RWPE2 (cell line): ENCODE data around the gene AVL9.

Source experiments
- ATAC-seq: fragments of 200-7000 bp; cut with Tn5 transposase; 3 replicates; pipeline ENCODE4 v1.9.1; 2021; ENCODE audit warnings: low read depth
- DNase-seq: peaks from one replicate; pipeline ENCODE4 v3.0.0-alpha.2; 2020; ENCODE audit warnings: low spot score
- H3K27ac ChIP-seq: fragments of 450-650 bp; 2 replicates; pipeline ENCODE4 v1.5.1; 2017; ENCODE audit warnings: mild to moderate bottlenecking; ENCODE audit not compliant: poor library complexity, severe bottlenecking
- H3K27me3 ChIP-seq: fragments of 250-450 bp; sonication (Bioruptor Pico); 2 replicates; pipeline ENCODE4 v1.5.1; 2021; ENCODE audit warnings: mild to moderate bottlenecking, moderate library complexity; ENCODE audit not compliant: insufficient read depth, poor library complexity, severe bottlenecking
- H3K36me3 ChIP-seq: fragments of 250-450 bp; sonication (Bioruptor Pico); 2 replicates; pipeline ENCODE4 v1.5.1; 2020; ENCODE audit warnings: low read depth, mild to moderate bottlenecking, moderate library complexity
- H3K4me1 ChIP-seq: fragments of 250-450 bp; sonication (Bioruptor Pico); 2 replicates; pipeline ENCODE4 v1.5.1; 2021; ENCODE audit warnings: mild to moderate bottlenecking, moderate library complexity; ENCODE audit not compliant: insufficient read depth, poor library complexity, severe bottlenecking
- H3K4me3 ChIP-seq: fragments of 250-450 bp; sonication (Bioruptor Pico); 2 replicates; pipeline ENCODE4 v1.5.1; 2021; ENCODE audit warnings: mild to moderate bottlenecking, moderate library complexity; ENCODE audit not compliant: severe bottlenecking
- H3K9me3 ChIP-seq: fragments of 250-450 bp; sonication (Bioruptor Pico); 2 replicates; pipeline ENCODE4 v1.5.1; 2021; ENCODE audit warnings: mild to moderate bottlenecking, moderate library complexity; ENCODE audit not compliant: severe bottlenecking
- TF ChIP-seq, protein P1 (sequence below): fragments of 450-650 bp; IDR thresholded peaks from one replicate; pipeline ENCODE4 v1.5.1; 2017; ENCODE audit warnings: mild to moderate bottlenecking, moderate library complexity; ENCODE audit not compliant: poor library complexity, severe bottlenecking

Gene AVL9

DNA sequence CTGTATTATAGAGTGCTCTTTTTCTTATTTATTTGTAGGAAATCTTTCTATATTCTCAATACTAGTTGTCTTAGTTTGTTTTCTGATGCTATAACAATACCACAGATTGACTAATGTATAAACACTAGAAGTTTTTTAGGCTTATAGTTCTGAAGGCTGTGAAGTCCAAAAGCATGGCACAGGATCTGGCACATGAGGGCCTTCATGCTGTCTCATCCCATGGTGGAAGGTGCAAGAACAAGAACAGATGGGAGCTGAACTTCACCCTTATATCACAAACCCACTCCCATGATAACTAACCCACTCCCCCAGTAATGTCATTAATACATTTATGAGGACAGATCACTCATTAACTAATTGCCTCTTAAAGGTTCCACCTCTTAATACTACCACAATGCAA, 109.7 kb downstream of the AVL9 start:
- no peaks in the 10 kb centered on the region for H3K27me3 ChIP-seq

GRCh38 chr7:32609463-32609862, 114.2 kb downstream of the AVL9 start:
- H3K27me3 ChIP-seq = no peaks in the 10 kb centered on the region
- ATAC-seq (no peak), DNase-seq (no peak)
- H3K4me1 ChIP-seq = no peaks in the 10 kb centered on the region
- no peak overlapping the region for H3K4me3 ChIP-seq
- TF ChIP-seq, protein P1, sequence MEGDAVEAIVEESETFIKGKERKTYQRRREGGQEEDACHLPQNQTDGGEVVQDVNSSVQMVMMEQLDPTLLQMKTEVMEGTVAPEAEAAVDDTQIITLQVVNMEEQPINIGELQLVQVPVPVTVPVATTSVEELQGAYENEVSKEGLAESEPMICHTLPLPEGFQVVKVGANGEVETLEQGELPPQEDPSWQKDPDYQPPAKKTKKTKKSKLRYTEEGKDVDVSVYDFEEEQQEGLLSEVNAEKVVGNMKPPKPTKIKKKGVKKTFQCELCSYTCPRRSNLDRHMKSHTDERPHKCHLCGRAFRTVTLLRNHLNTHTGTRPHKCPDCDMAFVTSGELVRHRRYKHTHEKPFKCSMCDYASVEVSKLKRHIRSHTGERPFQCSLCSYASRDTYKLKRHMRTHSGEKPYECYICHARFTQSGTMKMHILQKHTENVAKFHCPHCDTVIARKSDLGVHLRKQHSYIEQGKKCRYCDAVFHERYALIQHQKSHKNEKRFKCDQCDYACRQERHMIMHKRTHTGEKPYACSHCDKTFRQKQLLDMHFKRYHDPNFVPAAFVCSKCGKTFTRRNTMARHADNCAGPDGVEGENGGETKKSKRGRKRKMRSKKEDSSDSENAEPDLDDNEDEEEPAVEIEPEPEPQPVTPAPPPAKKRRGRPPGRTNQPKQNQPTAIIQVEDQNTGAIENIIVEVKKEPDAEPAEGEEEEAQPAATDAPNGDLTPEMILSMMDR = no peak
- H3K27ac ChIP-seq = no peak overlapping the region
- H3K36me3 ChIP-seq = no peaks in the 10 kb centered on the region
- H3K9me3 ChIP-seq = no peaks in the 10 kb centered on the region

More for the DNA sequence above, 109.7 kb downstream of the AVL9 start:
- Histone ChIP-seq H3K27ac (no peak overlapping the region), H3K36me3 (no peaks in the 10 kb centered on the region), H3K9me3 (no peaks in the 10 kb centered on the region), H3K4me1 (no peaks in the 10 kb centered on the region), H3K4me3 (no peak overlapping the region)
- ATAC-seq (no peak), DNase-seq (no peak)
- TF ChIP-seq, protein P1 = no peak

DNA sequence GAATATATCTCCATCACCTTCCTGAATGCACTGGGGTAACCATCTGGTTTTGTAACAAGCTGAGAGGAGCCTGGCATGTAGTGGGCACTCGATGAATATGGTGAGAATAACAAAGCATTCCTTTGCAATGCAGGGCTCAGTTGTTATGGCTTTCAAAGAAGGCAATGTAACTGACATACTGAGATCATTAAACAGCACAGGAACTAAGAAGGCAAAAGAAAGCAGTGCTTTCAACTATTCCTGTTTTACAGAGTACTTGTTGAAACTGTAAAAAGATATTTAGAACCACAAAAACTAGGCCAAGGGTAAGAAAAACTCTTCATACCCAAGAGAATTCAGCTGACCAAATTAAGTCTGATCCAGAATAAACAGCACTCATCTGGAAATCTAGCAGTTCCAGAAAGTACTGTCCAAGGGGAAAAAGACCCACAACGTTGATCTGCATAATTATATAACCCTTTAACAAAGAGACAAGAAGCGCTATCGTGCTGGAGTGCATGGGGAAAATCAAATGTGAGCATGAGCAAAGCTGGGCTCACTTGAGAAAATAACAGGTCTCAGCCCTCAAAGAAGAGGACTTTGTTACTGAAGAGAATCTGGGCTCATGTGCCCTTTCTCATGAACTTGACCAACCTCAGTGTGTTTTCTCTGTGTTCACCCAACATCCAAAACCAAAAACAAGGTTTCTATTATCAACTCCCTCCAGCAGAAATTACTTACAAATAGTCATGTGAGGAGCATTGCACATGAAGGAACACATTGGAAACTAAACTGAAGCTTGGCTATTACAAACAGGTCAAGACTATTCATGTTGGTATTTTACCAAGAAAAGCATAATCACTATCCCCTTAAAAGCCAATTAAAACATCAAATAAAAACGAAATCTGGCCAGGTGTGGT, 116.2 kb downstream of the AVL9 start:
- H3K27ac ChIP-seq = no peak overlapping the region
- ATAC-seq = no peak
- no peak for DNase-seq

GRCh38 chr7:32616625-32617024, 121.3 kb downstream of the AVL9 start:
- no peaks in the 10 kb centered on the region for H3K27me3 ChIP-seq
- ATAC-seq (peak; percentile 92), DNase-seq (no peak)
- no peak overlapping the region for H3K27ac ChIP-seq
- TF ChIP-seq, protein P1 = no peak
- no peaks in the 10 kb centered on the region for H3K36me3 ChIP-seq
- H3K9me3 ChIP-seq = no peaks in the 10 kb centered on the region
- peaks cover 9% of the 10 kb centered on the region for H3K4me1 ChIP-seq
- no peak overlapping the region for H3K4me3 ChIP-seq

More for the DNA sequence above, 116.2 kb downstream of the AVL9 start:
- no peaks in the 10 kb centered on the region for H3K9me3 ChIP-seq
- H3K4me1 ChIP-seq = peaks cover 3% of the 10 kb centered on the region
- no peaks in the 10 kb centered on the region for H3K27me3 ChIP-seq
- H3K36me3 ChIP-seq = no peaks in the 10 kb centered on the region
- TF ChIP-seq, protein P1 = no peak
- no peak overlapping the region for H3K4me3 ChIP-seq

GRCh38 chr7:32618470-32618869, 123.2 kb downstream of the AVL9 start:
- Histone ChIP-seq H3K27me3 (no peaks in the 10 kb centered on the region), H3K4me1 (peaks cover 9% of the 10 kb centered on the region), H3K9me3 (no peaks in the 10 kb centered on the region), H3K27ac (no peak overlapping the region), H3K4me3 (no peak overlapping the region), H3K36me3 (no peaks in the 10 kb centered on the region)
- no peak for ATAC-seq
- TF ChIP-seq, protein P1 = no peak
- DNase-seq = no peak
